Measurements from ENCODE around the gene CD28. TPM values are rescaled to one million over a fixed set of nuclear protein-coding genes. Genes with fewer than 3 reads are reported as not detected.
A peak's percentile ranks its signal among the peaks of the same experiment; 100 is the strongest.

CD28 gene
- total RNA-seq, 1 experiment from 2014 or later, result not detected

DNA sequence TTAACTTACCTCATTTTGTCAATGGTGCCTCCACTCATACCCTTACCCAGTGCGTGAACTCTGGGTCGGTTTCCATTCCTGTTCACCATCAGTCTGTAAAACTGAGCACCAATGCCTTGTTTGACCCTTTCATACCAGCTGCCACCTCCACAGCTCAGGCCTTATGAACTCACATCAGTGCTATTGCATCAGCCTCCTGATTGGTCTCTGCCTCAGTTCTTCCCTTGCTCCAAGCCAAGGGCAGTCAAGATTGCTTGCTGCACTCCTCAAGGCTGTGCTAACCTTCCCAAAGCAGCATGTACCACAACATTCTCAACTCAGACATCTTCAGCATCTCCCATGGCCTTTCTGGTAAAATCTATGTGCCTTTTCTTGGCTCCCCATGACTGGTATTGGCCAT lies 9.3 kb downstream of the CD28 start:
- DNase-seq (ENCODE audit: low spot score), result no peak

DNA sequence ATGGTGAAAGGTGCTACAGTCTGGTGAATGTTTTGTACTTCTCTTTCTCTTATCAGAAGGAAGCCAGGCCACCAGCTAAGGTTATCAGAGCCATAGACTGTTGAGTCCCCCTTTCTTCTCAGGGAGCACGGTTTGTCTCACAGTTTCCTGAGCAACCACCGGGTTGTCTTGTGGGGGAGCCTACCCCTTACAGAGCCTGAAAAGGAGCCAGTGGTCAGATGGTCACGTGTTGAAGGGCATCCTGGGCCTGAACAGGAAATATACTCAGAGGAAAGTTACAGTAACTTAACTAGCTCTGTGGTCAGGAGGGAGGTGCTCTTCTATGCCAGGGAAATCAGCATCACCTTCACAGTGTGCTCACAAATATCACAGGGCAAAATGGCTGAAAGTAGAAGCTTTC lies 11.6 kb downstream of the CD28 start:
- DNase-seq (ENCODE audit: low spot score), result peak; percentile 35

GRCh38 chr2:203719456-203720410 lies 13.3 kb downstream of the CD28 start:
- no peak for DNase-seq (ENCODE audit: low spot score)

GRCh38 chr2:203720915-203721672 lies 14.7 kb downstream of the CD28 start:
- DNase-seq (ENCODE audit: low spot score), result no peak

GRCh38 chr2:203721781-203722300 lies 15.4 kb downstream of the CD28 start:
- no peak for DNase-seq (ENCODE audit: low spot score)

DNA sequence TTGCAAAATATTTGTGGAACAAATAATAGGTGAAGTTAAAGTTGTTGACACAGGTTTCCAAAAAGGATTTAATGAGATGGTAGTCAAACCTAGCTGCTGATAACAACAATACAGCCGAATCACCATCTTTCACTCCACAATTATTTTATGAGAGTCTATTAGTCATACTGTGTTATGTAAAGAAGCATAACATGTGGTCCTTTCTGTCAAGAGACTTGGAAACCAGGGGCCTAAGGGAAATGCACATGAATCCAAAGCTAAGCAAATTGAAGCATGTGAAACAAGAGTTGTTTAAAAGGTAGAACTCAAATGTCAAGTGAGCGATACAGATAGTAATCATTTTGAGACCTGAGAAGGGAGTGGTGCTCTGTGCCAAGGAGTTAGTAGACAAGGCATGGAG lies 16.0 kb downstream of the CD28 start:
- peak; percentile 12 for DNase-seq (ENCODE audit: low spot score)

- no peak for DNase-seq (ENCODE audit: low spot score)
These were observed 21.9 kb downstream of the CD28 start for GRCh38 chr2:203728321-203728720.

- DNase-seq (ENCODE audit: low spot score), result no peak
These were observed 23.8 kb downstream of the CD28 start for GRCh38 chr2:203730076-203730729.

DNA sequence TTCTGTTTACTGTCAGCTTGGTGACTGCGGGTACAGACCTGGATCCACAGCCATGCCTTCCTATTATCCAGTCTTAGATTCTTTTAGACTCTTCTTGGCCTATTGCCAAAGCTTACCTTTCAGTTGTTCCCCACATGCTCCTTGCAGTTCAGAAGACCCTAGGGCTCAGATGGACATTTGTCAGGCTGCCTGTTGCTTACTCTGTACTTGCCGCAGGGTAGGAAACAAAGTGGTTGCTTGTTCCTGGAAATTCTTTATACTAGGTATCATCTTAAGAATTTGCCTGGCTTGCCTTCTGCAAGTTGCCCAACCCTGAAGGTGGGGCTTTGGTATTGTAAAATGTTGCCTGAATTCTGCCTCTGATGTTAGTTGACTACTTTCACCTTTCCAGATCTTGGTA lies 24.4 kb downstream of the CD28 start:
- no peak for DNase-seq (ENCODE audit: low spot score)

GRCh38 chr2:203732092-203732952 lies 25.9 kb downstream of the CD28 start:
- no peak for DNase-seq (ENCODE audit: low spot score)

- no peak for DNase-seq (ENCODE audit: low spot score)
These were observed 26.6 kb downstream of the CD28 start for GRCh38 chr2:203732953-203733510.

GRCh38 chr2:203733684-203734083 lies 27.2 kb downstream of the CD28 start:
- no peak for DNase-seq (ENCODE audit: low spot score)

DNA sequence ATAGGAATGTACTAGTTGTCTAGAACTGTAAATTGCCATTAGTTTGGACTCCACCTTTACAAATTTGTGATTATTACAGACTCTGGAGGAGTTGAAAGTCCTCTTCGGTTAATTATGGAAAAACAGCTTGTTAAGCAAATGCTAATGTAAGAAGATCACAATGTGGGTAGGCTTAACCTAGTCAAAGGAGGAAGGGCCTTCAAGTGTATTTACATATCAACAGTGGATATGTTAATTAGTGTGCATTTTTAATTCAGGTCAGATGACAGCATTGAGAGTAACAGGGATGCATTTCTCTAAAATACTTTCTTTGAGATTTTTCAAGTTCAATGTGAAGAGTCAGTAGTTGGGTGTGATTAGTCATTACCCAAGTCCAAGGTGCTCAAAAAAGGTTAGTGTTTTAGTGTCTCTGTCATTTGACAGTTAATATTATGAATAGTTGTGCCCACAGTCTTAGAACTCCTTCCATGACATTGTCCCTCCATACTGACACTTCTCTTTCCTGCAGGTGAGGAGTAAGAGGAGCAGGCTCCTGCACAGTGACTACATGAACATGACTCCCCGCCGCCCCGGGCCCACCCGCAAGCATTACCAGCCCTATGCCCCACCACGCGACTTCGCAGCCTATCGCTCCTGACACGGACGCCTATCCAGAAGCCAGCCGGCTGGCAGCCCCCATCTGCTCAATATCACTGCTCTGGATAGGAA lies 28.0 kb downstream of the CD28 start:
- no peak for DNase-seq (ENCODE audit: low spot score)

DNA sequence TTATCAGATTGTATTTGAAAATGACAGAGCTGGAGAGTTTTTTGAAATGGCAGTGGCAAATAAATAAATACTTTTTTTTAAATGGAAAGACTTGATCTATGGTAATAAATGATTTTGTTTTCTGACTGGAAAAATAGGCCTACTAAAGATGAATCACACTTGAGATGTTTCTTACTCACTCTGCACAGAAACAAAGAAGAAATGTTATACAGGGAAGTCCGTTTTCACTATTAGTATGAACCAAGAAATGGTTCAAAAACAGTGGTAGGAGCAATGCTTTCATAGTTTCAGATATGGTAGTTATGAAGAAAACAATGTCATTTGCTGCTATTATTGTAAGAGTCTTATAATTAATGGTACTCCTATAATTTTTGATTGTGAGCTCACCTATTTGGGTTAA lies 30.9 kb downstream of the CD28 start:
- no peak for DNase-seq (ENCODE audit: low spot score)

DNA sequence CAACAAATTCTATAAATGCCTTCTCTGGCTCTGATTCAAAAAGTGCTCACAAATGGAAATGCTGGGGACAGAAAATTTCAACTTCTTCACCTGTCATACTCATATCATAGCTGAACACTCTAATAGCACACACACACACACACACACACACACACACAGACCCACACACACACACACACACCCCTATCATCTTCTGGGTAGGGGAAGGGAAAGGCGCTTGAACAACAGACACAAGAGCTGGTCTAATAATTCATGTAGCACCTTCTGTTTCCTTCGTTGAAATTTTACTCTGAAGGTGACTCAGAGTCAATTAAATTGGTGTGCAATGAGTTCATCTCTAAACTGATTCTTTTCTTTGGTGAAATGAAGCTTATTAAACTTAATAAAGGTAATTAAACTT lies 32.9 kb downstream of the CD28 start:
- DNase-seq (ENCODE audit: low spot score), result no peak

- peak; percentile 20 for DNase-seq (ENCODE audit: low spot score)
These were observed 34.4 kb downstream of the CD28 start for GRCh38 chr2:203740871-203741281.

- DNase-seq (ENCODE audit: low spot score), result no peak
These were observed 35.1 kb downstream of the CD28 start for GRCh38 chr2:203741566-203741965.

- DNase-seq (ENCODE audit: low spot score), result no peak
These were observed 37.1 kb downstream of the CD28 start for GRCh38 chr2:203743441-203743981.

DNA sequence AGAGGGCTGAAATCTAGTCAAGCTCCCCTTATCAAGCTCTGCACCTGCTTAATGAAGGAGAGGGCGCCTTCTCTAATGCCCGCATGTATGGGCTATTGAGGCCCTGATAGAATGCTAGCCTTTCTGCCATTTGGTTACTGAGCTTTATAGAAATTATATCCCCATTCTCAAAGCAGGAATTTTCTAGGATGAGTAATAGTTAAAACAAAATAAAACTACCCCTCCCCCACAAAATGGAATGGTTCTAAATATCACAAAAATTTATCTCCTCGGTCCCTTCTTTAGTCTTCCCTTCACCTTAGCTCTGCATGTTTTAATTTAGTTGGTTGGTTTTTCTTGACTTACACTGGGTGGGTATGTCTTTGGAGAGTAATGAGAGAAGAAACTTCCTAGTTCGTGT lies 37.7 kb downstream of the CD28 start:
- no peak for DNase-seq (ENCODE audit: low spot score)

DNA sequence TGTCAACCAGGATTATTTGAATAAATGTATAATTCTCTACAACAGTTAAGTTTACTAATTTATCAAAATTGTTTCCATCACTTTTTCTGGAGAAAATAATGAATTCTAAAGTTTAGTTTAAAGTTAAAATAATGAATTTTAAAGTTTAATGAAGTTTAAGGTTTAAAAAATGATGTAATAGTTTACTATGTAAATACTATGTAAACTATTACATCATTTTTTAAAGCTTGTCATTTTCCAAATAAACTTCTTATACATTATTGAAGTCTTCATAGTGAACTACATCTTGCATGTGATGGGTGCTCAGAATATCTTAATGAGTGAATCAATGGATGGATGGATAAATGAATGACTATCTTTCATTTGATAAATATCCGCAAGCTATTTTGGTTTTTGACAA lies 38.8 kb downstream of the CD28 start:
- DNase-seq (ENCODE audit: low spot score), result no peak

Data from A172 (cell line).